Purkinje cell (primary cell): Measurements from ENCODE around the gene KRTAP25-1. TPM values are rescaled to one million over a fixed set of nuclear protein-coding genes. Genes with fewer than 3 reads are reported as not detected.

ENCODE experiments used
- polyA plus RNA-seq: library from polyadenylated mRNA; unstranded; fragments of >200 nt; fragmentation: Nextera tagmentation; gene quantifications from 2 replicates; pipeline ENCODE4 v1.2.1, GENCODE V29; 2014

The KRTAP25-1 gene
- polyA plus RNA-seq: not detected in 2 replicates

GRCh38 chr21:30289215-30289614, at the start of gene KRTAP25-1:
Gene KRTAP25-1 (minus strand): TSS chr21:30289514. CDS start chr21:30289490, 24 bp downstream.

GRCh38 chr21:30337276-30337744, 48.0 kb upstream of the KRTAP25-1 start, which contains the start of gene KRTAP27-1:
Gene KRTAP27-1 (minus strand): TSS chr21:30337694. CDS start chr21:30337668, 26 bp downstream.

GRCh38 chr21:30320215-30320614, 30.9 kb upstream of the KRTAP25-1 start, which contains the start of gene KRTAP26-1:
Gene KRTAP26-1 (minus strand): TSS chr21:30320315. CDS start chr21:30320035, 280 bp downstream.

GRCh38 chr21:30282850-30283249, 6.5 kb downstream of the KRTAP25-1 start, which contains the start of gene KRTAP24-1:
Gene KRTAP24-1 (minus strand): TSS chr21:30282950. CDS start chr21:30282932, 18 bp downstream.

Other genes starting within 250 kb of the KRTAP25-1 start
- gene CLDN17, start 122.7 kb downstream of the KRTAP25-1 start, polyA plus RNA-seq: not detected in 2 replicates
- gene CLDN8, start 73.4 kb downstream of the KRTAP25-1 start, polyA plus RNA-seq: not detected in 2 replicates
- gene KRTAP24-1, start 6.6 kb downstream of the KRTAP25-1 start, polyA plus RNA-seq: not detected in 2 replicates
- gene KRTAP26-1, start 30.8 kb upstream of the KRTAP25-1 start, polyA plus RNA-seq: not detected in 2 replicates
- gene KRTAP27-1, start 48.2 kb upstream of the KRTAP25-1 start, polyA plus RNA-seq: not detected in 2 replicates
- gene KRTAP23-1, start 59.1 kb upstream of the KRTAP25-1 start, polyA plus RNA-seq: not detected in 2 replicates
- gene KRTAP13-2, start 82.8 kb upstream of the KRTAP25-1 start, polyA plus RNA-seq: not detected in 2 replicates
- gene KRTAP13-1, start 106.5 kb upstream of the KRTAP25-1 start, polyA plus RNA-seq: not detected in 2 replicates
- gene KRTAP13-3, start 136.4 kb upstream of the KRTAP25-1 start, polyA plus RNA-seq: not detected in 2 replicates
- gene KRTAP13-4, start 140.7 kb upstream of the KRTAP25-1 start, polyA plus RNA-seq: not detected in 2 replicates
- gene KRTAP15-1, start 150.8 kb upstream of the KRTAP25-1 start, polyA plus RNA-seq: not detected in 2 replicates
- gene KRTAP19-1, start 190.9 kb upstream of the KRTAP25-1 start, polyA plus RNA-seq: not detected in 2 replicates
- gene KRTAP19-2, start 197.9 kb upstream of the KRTAP25-1 start, polyA plus RNA-seq: not detected in 2 replicates
- gene KRTAP19-3, start 202.5 kb upstream of the KRTAP25-1 start, polyA plus RNA-seq: not detected in 2 replicates
- gene KRTAP19-4, start 207.7 kb upstream of the KRTAP25-1 start, polyA plus RNA-seq: not detected in 2 replicates
- gene KRTAP19-5, start 212.6 kb upstream of the KRTAP25-1 start, polyA plus RNA-seq: not detected in 2 replicates